Ovary (tissue), 9 donors: ENCODE measurements around the gene SAG. TPM values are rescaled to one million over a fixed set of nuclear protein-coding genes. Genes with fewer than 3 reads are reported as not detected.

Experiments used
- DNase-seq, 5 donors: peaks; one replicate each; pipeline ENCODE4 v3.0.0-alpha.2; 2019 to 2020
- H3K27ac ChIP-seq, 2 donors: fragments of 200-600 bp; one replicate each; pipeline versions ENCODE4 v1.5.1 to v1.8.0; 2019 to 2022
- H3K27me3 ChIP-seq: fragments of 200-600 bp; one replicate; pipeline ENCODE4 v1.8.0; 2022
- H3K36me3 ChIP-seq: fragments of 200-600 bp; sonication (generic); one replicate; pipeline ENCODE4 v1.5.1; 2019
- H3K4me1 ChIP-seq: one replicate; pipeline ENCODE4 v1.8.1; 2013; ENCODE audit warnings: mild to moderate bottlenecking, moderate library complexity; ENCODE audit not compliant: insufficient read depth
- H3K4me3 ChIP-seq: fragments of 200-600 bp; sonication (generic); one replicate; pipeline ENCODE4 v1.5.1; 2017
- H3K9me3 ChIP-seq, 2 donors: fragments of 200-600 bp in 1 of 2; sonication (generic) in 1 of 2; one replicate each; pipeline versions ENCODE4 v1.5.1 to v1.8.1; 2013 to 2019; ENCODE audit warnings: mild to moderate bottlenecking in 1 of 2, moderate library complexity in 1 of 2
- EP300 ChIP-seq: sonication (generic); formaldehyde crosslinking; IDR thresholded peaks from one replicate; pipeline ENCODE4 v1.6.1; 2017; ENCODE audit warnings: antibody characterized with exemption
- POLR2A ChIP-seq: fragments of 450-650 bp; IDR thresholded peaks from one replicate; pipeline ENCODE4 v1.6.1; 2017; ENCODE audit warnings: antibody characterized with exemption, mild to moderate bottlenecking, moderate library complexity
- WGBS, 3 donors: extraction: QIAGEN DNeasy Blood & Tissue Kit in 1 of 3; methylation state at CpG; one replicate each; pipeline versions ENCODE4 v1.1.5 to v1.1.7; 2013 to 2017; 5-methylcytosine and 5-hydroxymethylcytosine counted together
- intact Hi-C, 4 donors: fragments of 100-400 bp; cut with DNase I; formaldehyde crosslinking; loops; one replicate each; pipeline versions ENCODE4 v1.11.0 to v1.15.1; 2022 to 2023
- polyA plus RNA-seq, 2 donors: library from polyadenylated mRNA; stranded (reverse); fragments of 200-250 nt in 1 of 2; fragments of 350-450 nt in 1 of 2; fragmentation: Illumina TruSeq in 1 of 2; extraction: RNeasy Lipid Tissue Mini Kit (QIAGEN cat#74804) in 1 of 2; gene quantifications; one replicate each; pipeline ENCODE4 v1.2.3, GENCODE V29; 2013 to 2014
- total RNA-seq, 7 donors: library from RNA; depleted of rRNA in 2 of 7; stranded (reverse); fragments of >200 nt in 2 of 7; fragmentation: NEBNext Ultra II Directional in 3 of 7; extraction: Animal tissue kit (Norgen Biotek cat#: 25700) in 3 of 7; gene quantifications; one replicate each; pipeline versions ENCODE4 v1.1.0 to v1.2.4, GENCODE V29; 2016 to 2023
- TF ChIP-seq, protein P1 (sequence below), 3 donors: fragments of 450-650 bp in 2 of 3; fragments of 200-600 bp in 1 of 3; IDR thresholded peaks; one replicate each; pipeline versions ENCODE4 v1.5.1 to v1.8.0; 2016 to 2022; ENCODE audit warnings: antibody characterized with exemption in 3 of 3, mild to moderate bottlenecking in 1 of 3
- donor health status: DM: no; HTN: no; CAD: no; lungs with moderate emphysema.
- donor health status: DM: no; HTN: no; CAD: no.
- donor health status: Bipolar disorder and iron deficiency.
- donor health status: DM: yes; HTN: yes; CAD: no.
- donor health status: DM: no; HTN: no; CAD: no.
- donor health status: DM: yes; HTN: yes; CAD: no.

Gene SAG
- total and polyA plus RNA-seq, 9 donors = not detected

DNA sequence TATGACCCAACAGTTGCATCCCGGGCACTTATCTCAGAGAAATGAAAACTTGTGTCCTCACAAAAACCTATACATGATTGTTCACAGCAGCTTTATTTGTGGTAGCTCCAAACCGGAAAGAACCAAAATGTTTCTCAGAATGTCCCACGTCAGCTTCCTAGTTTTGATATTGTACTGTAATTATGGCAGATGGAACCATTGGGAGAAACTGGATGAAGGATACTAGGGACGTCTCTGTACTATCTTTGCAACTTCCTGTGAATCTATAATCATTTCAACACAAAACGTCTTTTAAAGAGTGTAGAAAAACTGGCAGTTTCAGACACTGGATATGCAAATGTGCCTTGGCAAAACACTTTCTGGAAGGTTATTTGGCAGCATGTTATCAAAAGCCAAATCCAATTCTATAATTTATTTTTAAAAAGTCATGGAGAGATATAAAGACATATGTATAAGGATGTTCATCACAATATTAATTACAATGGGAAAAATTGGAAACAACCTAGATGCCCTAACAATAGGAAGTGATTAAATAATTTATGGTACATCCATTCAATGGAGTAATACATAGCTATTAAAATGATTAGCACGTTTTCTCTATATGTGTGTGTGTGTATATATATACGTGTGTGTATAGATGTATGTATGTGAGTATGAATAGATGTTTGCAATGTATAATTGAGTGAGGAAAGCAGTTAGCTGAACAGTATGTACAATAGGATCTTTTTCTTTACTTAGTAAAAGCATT, 9.8 kb downstream of the SAG start:
- Histone ChIP-seq H3K27ac (no peak overlapping the region), H3K36me3 (no peaks in the 10 kb centered on the region), H3K4me1 (no peaks in the 10 kb centered on the region), H3K9me3 (no peaks in the 10 kb centered on the region), H3K27me3 (no peaks in the 10 kb centered on the region), H3K4me3 (no peak overlapping the region)
- no peak for DNase-seq
- 53 to 67% (median 55%) methylated on average over 7 of the region's 7 CpGs for WGBS, 3 donors
- TF ChIP-seq POLR2A (no peak), EP300 (no peak)
- TF ChIP-seq, protein P1, sequence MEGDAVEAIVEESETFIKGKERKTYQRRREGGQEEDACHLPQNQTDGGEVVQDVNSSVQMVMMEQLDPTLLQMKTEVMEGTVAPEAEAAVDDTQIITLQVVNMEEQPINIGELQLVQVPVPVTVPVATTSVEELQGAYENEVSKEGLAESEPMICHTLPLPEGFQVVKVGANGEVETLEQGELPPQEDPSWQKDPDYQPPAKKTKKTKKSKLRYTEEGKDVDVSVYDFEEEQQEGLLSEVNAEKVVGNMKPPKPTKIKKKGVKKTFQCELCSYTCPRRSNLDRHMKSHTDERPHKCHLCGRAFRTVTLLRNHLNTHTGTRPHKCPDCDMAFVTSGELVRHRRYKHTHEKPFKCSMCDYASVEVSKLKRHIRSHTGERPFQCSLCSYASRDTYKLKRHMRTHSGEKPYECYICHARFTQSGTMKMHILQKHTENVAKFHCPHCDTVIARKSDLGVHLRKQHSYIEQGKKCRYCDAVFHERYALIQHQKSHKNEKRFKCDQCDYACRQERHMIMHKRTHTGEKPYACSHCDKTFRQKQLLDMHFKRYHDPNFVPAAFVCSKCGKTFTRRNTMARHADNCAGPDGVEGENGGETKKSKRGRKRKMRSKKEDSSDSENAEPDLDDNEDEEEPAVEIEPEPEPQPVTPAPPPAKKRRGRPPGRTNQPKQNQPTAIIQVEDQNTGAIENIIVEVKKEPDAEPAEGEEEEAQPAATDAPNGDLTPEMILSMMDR (IDR thresholded peaks at IDR 0.05) = no peak
- intact Hi-C loops = no loop called here

DNA sequence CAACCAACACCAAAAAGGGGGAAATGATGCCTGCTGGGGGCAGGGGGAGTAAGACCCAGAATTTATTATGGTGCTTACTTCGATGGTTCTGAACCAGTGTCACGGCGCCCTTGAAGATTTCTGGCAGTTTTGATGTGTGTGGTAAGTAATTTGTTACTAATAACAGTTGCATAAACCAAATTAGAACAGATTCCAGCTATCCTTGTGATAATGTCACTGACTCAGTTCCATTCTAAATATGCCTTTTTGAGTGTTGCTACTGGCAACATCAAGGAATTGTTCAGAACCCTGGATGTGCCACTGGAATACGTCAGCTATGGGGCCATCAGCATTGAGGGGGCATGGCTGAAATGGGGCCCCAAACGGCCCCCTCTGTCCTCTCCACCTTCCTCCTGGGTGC, 11.6 kb downstream of the SAG start:
- H3K9me3 ChIP-seq = no peaks in the 10 kb centered on the region
- no peak overlapping the region for H3K27ac ChIP-seq
- no peak overlapping the region for H3K4me3 ChIP-seq
- intact Hi-C loops = no loop called here
- 66 to 79% (median 76%) methylated on average over 5 of the region's 5 CpGs for WGBS, 3 donors
- H3K27me3 ChIP-seq = no peaks in the 10 kb centered on the region
- DNase-seq = no peak
- H3K36me3 ChIP-seq = no peaks in the 10 kb centered on the region
- TF ChIP-seq EP300 (no peak), POLR2A (no peak)
- no peaks in the 10 kb centered on the region for H3K4me1 ChIP-seq

DNA sequence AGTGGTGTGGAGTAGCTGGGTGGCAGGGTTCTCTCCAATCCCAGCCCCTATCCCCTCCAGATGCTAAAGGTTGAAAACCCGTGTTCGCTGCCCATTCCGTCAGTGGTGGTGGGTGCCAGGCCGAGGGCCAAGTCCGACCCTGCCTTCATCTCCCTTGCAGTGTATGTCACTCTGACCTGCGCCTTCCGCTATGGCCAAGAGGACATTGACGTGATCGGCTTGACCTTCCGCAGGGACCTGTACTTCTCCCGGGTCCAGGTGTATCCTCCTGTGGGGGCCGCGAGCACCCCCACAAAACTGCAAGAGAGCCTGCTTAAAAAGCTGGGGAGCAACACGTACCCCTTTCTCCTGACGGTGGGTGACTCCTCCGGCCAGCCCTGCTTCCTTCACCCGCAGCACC, 12.9 kb downstream of the SAG start:
- WGBS, 3 donors = 84 to 91% (median 88%) methylated on average over 17 of the region's 17 CpGs
- DNase-seq = no peak
- no peak overlapping the region for H3K27ac ChIP-seq
- intact Hi-C loops = no loop called here
- no peaks in the 10 kb centered on the region for H3K9me3 ChIP-seq
- no peak for TF ChIP-seq EP300
- TF ChIP-seq POLR2A = no peak
- TF ChIP-seq, protein P1 (IDR thresholded peaks at IDR 0.05) = no peak
- no peak overlapping the region for H3K4me3 ChIP-seq
- no peaks in the 10 kb centered on the region for H3K4me1 ChIP-seq
- H3K36me3 ChIP-seq = no peaks in the 10 kb centered on the region
- no peaks in the 10 kb centered on the region for H3K27me3 ChIP-seq

DNA sequence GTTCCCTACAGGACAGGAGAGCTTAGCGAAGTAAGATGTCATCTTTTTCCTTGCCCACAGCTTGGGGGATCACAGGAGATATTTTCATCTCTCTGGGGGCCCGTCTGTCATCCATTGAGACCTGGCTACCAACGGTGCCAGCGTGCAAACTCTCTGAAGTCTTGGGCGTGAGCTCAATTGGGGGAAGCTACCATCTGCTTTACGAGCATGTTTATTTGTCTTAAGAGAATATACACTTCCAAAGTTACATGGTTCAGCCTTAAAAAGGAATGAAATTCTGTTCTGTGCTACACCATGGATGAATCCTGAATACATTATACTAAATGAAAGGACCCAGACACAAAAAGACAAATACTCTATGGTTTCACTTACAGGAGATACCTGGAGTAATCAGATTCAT, 13.6 kb downstream of the SAG start:
- no peaks in the 10 kb centered on the region for H3K27me3 ChIP-seq
- intact Hi-C loops = no loop called here
- H3K4me1 ChIP-seq = no peaks in the 10 kb centered on the region
- TF ChIP-seq POLR2A (no peak), EP300 (no peak)
- TF ChIP-seq, protein P1 (IDR thresholded peaks at IDR 0.05) = no peak
- no peaks in the 10 kb centered on the region for H3K36me3 ChIP-seq
- no peak overlapping the region for H3K4me3 ChIP-seq
- DNase-seq = no peak
- no peak overlapping the region for H3K27ac ChIP-seq
- no peaks in the 10 kb centered on the region for H3K9me3 ChIP-seq
- 45 to 64% (median 61%) methylated on average over 6 of the region's 6 CpGs for WGBS, 3 donors

DNA sequence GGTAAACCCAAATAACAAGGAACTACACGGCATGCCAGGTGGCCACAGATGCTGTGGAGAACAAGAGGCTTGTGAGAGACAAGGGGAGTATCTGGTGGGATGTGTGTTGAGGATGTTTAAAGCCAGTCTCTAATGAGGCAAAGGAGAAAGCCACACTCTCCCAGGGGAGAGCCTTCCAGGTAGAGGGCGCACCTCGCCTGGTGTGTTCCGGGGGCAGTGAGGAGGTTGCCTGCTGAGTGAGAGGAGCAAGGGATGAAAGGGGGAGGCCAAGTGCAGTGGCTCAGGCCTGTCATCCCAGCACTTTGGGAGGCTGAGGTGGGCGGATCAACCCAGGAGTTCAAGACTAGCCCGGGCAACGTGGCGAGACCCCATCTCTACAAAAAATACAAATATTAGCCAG, 16.2 kb downstream of the SAG start:
- no peak for DNase-seq
- Histone ChIP-seq H3K27me3 (no peaks in the 10 kb centered on the region), H3K9me3 (no peaks in the 10 kb centered on the region), H3K27ac (no peak overlapping the region), H3K4me3 (no peak overlapping the region), H3K4me1 (no peaks in the 10 kb centered on the region), H3K36me3 (no peaks in the 10 kb centered on the region)
- TF ChIP-seq POLR2A (no peak), EP300 (no peak)
- TF ChIP-seq, protein P1 (IDR thresholded peaks at IDR 0.05) = no peak
- intact Hi-C loops = no loop called here
- 83 to 86% (median 86%) methylated on average over 8 of the region's 8 CpGs for WGBS, 3 donors
